Naive thymus-derived CD4-positive, alpha-beta T cell (primary cell): ENCODE results near the gene WASF3. TPM values are rescaled to one million over a fixed set of nuclear protein-coding genes. Genes with fewer than 3 reads are reported as not detected.

ENCODE experiments used
- ATAC-seq: fragments of 150-1000 bp; cut with Tn5 transposase; 2 replicates; pipeline ENCODE4 v1.10.0; 2021; ENCODE audit warnings: mild to moderate bottlenecking, moderate library complexity
- CTCF ChIA-PET: fragments of 350-600 bp; sonication (Branson Sonifier 250); formaldehyde crosslinking; loops from one replicate; lab custom pipeline; 2021; ENCODE audit warnings: antibody characterized with exemption; lab: Charles Lee
- POLR2A ChIA-PET: fragments of 350-600 bp; sonication (Branson Sonifier 250); formaldehyde crosslinking; loops from one replicate; lab custom pipeline; 2021; ENCODE audit warnings: antibody characterized with exemption, inconsistent platforms; lab: Charles Lee
- DNase-seq, 9 donors: peaks; one replicate each; pipeline versions ENCODE4 v3.0.0 to v3.0.0-alpha.2; 2020 to 2022; ENCODE audit warnings: mixed read lengths in 1 of 9
- H3K27ac ChIP-seq: one replicate; pipeline ENCODE4 v1.7.0; 2013; ENCODE audit warnings: mild to moderate bottlenecking, low read depth, low read length, moderate library complexity
- H3K27me3 ChIP-seq, 2 donors: one replicate each; pipeline ENCODE4 v1.7.0; 2013; ENCODE audit warnings: low read length in 2 of 2, mild to moderate bottlenecking in 2 of 2, moderate library complexity in 2 of 2; ENCODE audit not compliant: control insufficient read depth in 2 of 2, insufficient read depth in 2 of 2
- H3K36me3 ChIP-seq, 3 experiments: 1 replicate in 2 of 3; 2 replicates in 1 of 3; pipeline ENCODE4 v1.7.0; 2013; ENCODE audit warnings: low read length in 3 of 3, mild to moderate bottlenecking in 3 of 3, moderate library complexity in 1 of 3; ENCODE audit not compliant: insufficient read depth in 3 of 3, control insufficient read depth in 2 of 3
- H3K4me1 ChIP-seq, 2 donors: one replicate each; pipeline ENCODE4 v1.7.0; 2013; ENCODE audit warnings: low read length in 2 of 2, mild to moderate bottlenecking in 2 of 2, moderate library complexity in 1 of 2; ENCODE audit not compliant: control insufficient read depth in 2 of 2, insufficient read depth in 2 of 2
- H3K4me3 ChIP-seq: 2 replicates; pipeline ENCODE4 v1.7.0; 2013; ENCODE audit warnings: mild to moderate bottlenecking, low read length
- H3K9me3 ChIP-seq, 3 experiments: 1 replicate in 2 of 3; 2 replicates in 1 of 3; pipeline ENCODE4 v1.7.0; 2013; ENCODE audit warnings: low read length in 3 of 3; ENCODE audit not compliant: control insufficient read depth in 2 of 3
- H3K27ac Mint-ChIP-seq, 9 donors: one replicate each; pipeline ENCODE4 v1.8.0; 2020 to 2022; ENCODE audit warnings: mixed read lengths in 9 of 9, mild to moderate bottlenecking in 8 of 9, moderate library complexity in 5 of 9, inconsistent platforms in 2 of 9
- H3K27me3 Mint-ChIP-seq, 5 donors: one replicate each; pipeline ENCODE4 v1.8.0; 2021 to 2022; ENCODE audit warnings: mixed read lengths in 5 of 5, mild to moderate bottlenecking in 1 of 5
- H3K36me3 Mint-ChIP-seq, 5 donors: one replicate each; pipeline ENCODE4 v1.8.0; 2020 to 2022; ENCODE audit warnings: mixed read lengths in 5 of 5, mild to moderate bottlenecking in 3 of 5, inconsistent platforms in 1 of 5
- H3K4me1 Mint-ChIP-seq, 7 donors: one replicate each; pipeline ENCODE4 v1.8.0; 2020 to 2022; ENCODE audit warnings: mixed read lengths in 7 of 7, mild to moderate bottlenecking in 3 of 7, inconsistent platforms in 1 of 7
- H3K4me3 Mint-ChIP-seq, 10 donors: one replicate each; pipeline ENCODE4 v1.8.0; 2020 to 2022; ENCODE audit warnings: mild to moderate bottlenecking in 10 of 10, mixed read lengths in 10 of 10, moderate library complexity in 6 of 10, inconsistent platforms in 2 of 10
- H3K9me3 Mint-ChIP-seq, 11 donors: one replicate each; pipeline ENCODE4 v1.8.0; 2020 to 2022; ENCODE audit warnings: mixed read lengths in 11 of 11, mild to moderate bottlenecking in 4 of 11, inconsistent platforms in 1 of 11, moderate library complexity in 1 of 11
- intact Hi-C, 2 donors: fragments of 100-400 bp; cut with micrococcal nuclease; formaldehyde crosslinking; loops; one replicate each; pipeline ENCODE4 v1.15.1; 2023
- polyA plus RNA-seq, 2 donors: library from polyadenylated mRNA; unstranded; fragments of 300-500 nt; fragmentation: Illumina TruSeq; gene quantifications; one replicate each; pipeline ENCODE4 v1.2.3, GENCODE V29; 2021
- total RNA-seq, 6 experiments: library from RNA in 5 of 6; stranded (reverse) in 5 of 6; gene quantifications; 1 replicate in 5 of 6; 2 replicates in 1 of 6; pipeline ENCODE4 v1.2.3 and lab custom pipeline; 2021 to 2026

Gene WASF3, protein sequence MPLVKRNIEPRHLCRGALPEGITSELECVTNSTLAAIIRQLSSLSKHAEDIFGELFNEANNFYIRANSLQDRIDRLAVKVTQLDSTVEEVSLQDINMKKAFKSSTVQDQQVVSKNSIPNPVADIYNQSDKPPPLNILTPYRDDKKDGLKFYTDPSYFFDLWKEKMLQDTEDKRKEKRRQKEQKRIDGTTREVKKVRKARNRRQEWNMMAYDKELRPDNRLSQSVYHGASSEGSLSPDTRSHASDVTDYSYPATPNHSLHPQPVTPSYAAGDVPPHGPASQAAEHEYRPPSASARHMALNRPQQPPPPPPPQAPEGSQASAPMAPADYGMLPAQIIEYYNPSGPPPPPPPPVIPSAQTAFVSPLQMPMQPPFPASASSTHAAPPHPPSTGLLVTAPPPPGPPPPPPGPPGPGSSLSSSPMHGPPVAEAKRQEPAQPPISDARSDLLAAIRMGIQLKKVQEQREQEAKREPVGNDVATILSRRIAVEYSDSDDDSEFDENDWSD
- total RNA-seq (under 1 TPM in 2 of 5 experiments, not detected in 3; 0.08 to 0.20 TPM), polyA plus RNA-seq (not detected), total RNA-seq (lab: John Stamatoyannopoulos, UW) (not detected)

DNA sequence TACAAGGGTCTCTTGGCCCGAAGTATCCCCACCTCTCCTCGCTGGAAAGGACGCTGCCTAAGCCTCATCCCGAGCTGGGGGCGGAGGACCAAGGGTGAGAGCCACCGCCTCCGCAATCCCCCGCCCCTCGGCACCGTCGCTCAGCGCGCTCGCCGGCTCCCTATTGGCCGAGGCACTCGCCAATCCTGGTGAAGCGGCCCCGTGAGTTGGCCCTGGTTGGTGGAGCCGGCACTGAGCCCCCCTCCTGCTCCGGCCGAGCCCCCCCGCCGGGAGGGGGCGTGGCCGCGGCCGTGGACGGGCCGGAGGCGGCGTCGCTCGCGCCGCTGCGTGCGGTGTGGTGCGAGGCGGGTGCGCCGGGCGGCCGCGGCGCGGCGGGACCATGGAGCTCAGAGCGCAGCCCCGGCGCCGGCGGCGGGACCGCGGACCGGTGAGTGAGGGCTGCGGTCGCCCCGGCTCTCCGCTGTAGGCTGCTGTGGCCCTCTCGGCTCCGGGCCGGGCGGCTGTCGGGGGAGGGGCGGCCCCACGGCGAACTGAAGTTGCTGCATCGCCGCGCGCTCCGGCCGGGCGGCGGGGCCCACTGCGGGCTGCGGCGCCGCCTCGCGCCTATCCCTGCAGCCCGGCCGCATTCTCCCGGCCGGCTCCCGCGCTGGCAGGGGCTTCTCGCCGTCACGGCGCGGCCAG, at the start of gene WASF3:
TSS of gene WASF3 (plus strand) at position 291 of the 681 bp plus-strand sequence. CDS start 84,588 bp downstream, outside the sequence.
- intact Hi-C loops = no loop called here
- peak; percentile 80 for ATAC-seq

DNA sequence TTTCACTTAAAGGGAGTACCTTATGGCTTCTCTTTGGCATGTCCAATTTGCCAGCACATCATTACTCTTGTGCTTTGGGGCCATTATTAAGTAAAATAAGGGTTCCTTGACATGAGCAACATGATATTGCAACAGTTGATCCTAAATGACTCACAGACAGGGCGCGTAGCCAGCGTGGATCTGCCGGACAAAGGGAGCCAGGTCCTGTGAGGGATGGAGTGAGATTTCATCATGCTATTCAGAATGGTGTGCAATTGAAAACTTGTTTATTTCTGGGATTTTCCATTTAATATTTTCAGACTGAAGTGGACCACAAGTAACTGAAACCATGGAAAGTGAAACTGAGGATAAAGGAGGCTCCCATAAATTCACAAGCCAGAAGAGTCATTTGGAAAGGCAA, 48.6 kb upstream of the WASF3 start:
- POLR2A ChIA-PET = no interaction called here
- Mint-ChIP-seq H3K27ac (no peak overlapping the region), H3K36me3 (no peaks in the 10 kb centered on the region), H3K4me1 (no peaks in the 10 kb centered on the region), H3K27me3 (peaks cover 2 to 24% (median 19%) of the 10 kb centered on the region in 5 donors), H3K4me3 (no peak overlapping the region), H3K9me3 (peaks cover 0 to 23% (median 8%) of the 10 kb centered on the region in 11 donors)
- CTCF ChIA-PET = no interaction called here
- Histone ChIP-seq H3K9me3 (peaks cover 0 to 3% (median 0%) of the 10 kb centered on the region in 3 experiments), H3K36me3 (no peaks in the 10 kb centered on the region), H3K4me1 (no peaks in the 10 kb centered on the region), H3K4me3 (no peak overlapping the region), H3K27me3 (no peaks in the 10 kb centered on the region), H3K27ac (no peak overlapping the region)
- DNase-seq = no peak
- intact Hi-C loops = no loop called here
- ATAC-seq = no peak

More for the DNA sequence above, at the start of gene WASF3:
- no peak within 1 kb of the TSS for H3K4me3 ChIP-seq
- no peak within 1 kb of the TSS for H3K27ac Mint-ChIP-seq
- H3K4me3 Mint-ChIP-seq = peak within 1 kb of the TSS; percentile 47 to 76 (median 70)
- H3K4me1 Mint-ChIP-seq = peaks cover 3 to 18% (median 15%) of the 10 kb centered on the region in 7 donors
- H3K4me1 ChIP-seq = no peaks in the 10 kb centered on the region
- ChIA-PET CTCF (no interaction called here), POLR2A (no interaction called here)
- DNase-seq = peak in 3 of 9 donors; percentile 3 to 52 (median 9)
- H3K9me3 ChIP-seq = no peaks in the 10 kb centered on the region
- H3K27me3 ChIP-seq = peaks cover 0 to 6% of the 10 kb centered on the region in 2 donors
- no peaks in the 10 kb centered on the region for H3K36me3 ChIP-seq
- no peaks in the 10 kb centered on the region for H3K36me3 Mint-ChIP-seq
- H3K9me3 Mint-ChIP-seq = peaks cover 0 to 7% (median 0%) of the 10 kb centered on the region in 11 donors
- no peak within 1 kb of the TSS for H3K27ac ChIP-seq
- H3K27me3 Mint-ChIP-seq = peaks cover 41 to 45% (median 42%) of the 10 kb centered on the region in 5 donors

DNA sequence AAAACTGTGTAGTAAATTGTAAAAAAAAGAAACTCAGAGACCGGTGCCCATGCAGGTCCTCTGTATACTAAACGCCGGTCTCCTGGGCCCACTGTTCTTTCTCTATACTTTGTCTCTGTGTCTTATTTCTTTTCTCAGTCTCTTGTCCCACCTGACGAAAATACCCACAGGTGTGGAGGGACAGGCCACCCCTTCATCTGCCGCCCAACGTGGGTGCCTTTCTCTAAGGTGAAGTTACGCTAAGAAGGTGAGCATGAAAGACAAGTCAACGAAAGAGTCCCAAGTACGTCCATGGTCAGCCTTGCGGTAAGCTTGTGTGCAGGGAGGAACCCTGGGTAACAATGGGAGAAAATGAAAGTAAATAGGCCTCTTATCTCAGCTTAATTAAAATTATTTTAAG, 48.0 kb upstream of the WASF3 start:
- Histone ChIP-seq H3K9me3 (peaks cover 0 to 3% (median 0%) of the 10 kb centered on the region in 3 experiments), H3K4me3 (no peak overlapping the region), H3K36me3 (no peaks in the 10 kb centered on the region), H3K4me1 (no peaks in the 10 kb centered on the region), H3K27me3 (no peaks in the 10 kb centered on the region), H3K27ac (no peak overlapping the region)
- no peaks in the 10 kb centered on the region for H3K4me1 Mint-ChIP-seq
- intact Hi-C loops = no loop called here
- no peak for DNase-seq
- H3K27ac Mint-ChIP-seq = no peak overlapping the region
- peaks cover 2 to 24% (median 20%) of the 10 kb centered on the region in 5 donors for H3K27me3 Mint-ChIP-seq
- peaks cover 0 to 23% (median 8%) of the 10 kb centered on the region in 11 donors for H3K9me3 Mint-ChIP-seq
- H3K4me3 Mint-ChIP-seq = no peak overlapping the region
- H3K36me3 Mint-ChIP-seq = no peaks in the 10 kb centered on the region
- CTCF ChIA-PET = no interaction called here
- ATAC-seq = no peak
- POLR2A ChIA-PET = interaction anchor here (0.6 kb wide), 1 partner anchor 135 kb away, joined by 3 read pairs; no protein-coding TSS in a partner anchor

DNA sequence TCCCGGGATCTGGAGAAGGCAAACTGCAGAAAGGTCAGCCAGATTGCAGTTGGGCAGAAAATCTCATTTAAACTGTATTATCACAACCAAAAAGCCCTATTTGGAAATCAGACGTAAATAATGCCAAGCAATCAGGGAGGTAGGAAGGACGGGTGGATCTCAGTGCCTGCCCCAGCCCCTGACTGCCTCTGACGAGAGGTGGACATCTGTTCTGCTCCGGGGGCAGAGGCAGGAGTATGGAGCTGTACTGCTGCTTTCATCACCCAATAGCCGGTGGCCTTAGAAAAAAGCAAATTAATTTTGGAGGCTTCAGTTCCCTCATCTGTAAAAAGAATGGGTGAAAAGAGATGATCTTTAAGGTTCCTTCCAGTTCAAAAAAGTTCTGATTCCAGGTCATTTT, 43.6 kb upstream of the WASF3 start:
- H3K27ac Mint-ChIP-seq = no peak overlapping the region
- DNase-seq (no peak), ATAC-seq (no peak)
- H3K4me3 Mint-ChIP-seq = no peak overlapping the region
- ChIA-PET CTCF (no interaction called here), POLR2A (no interaction called here)
- Histone ChIP-seq H3K27me3 (no peaks in the 10 kb centered on the region), H3K4me1 (no peaks in the 10 kb centered on the region), H3K4me3 (no peak overlapping the region), H3K9me3 (peaks cover 0 to under 1% (median 0%) of the 10 kb centered on the region in 3 experiments), H3K27ac (no peak overlapping the region), H3K36me3 (no peaks in the 10 kb centered on the region)
- intact Hi-C loops = no loop called here
- H3K9me3 Mint-ChIP-seq = peaks cover 0 to 18% (median 6%) of the 10 kb centered on the region in 11 donors
- H3K27me3 Mint-ChIP-seq = peaks cover 8 to 41% (median 33%) of the 10 kb centered on the region in 5 donors
- no peaks in the 10 kb centered on the region for H3K4me1 Mint-ChIP-seq
- no peaks in the 10 kb centered on the region for H3K36me3 Mint-ChIP-seq

DNA sequence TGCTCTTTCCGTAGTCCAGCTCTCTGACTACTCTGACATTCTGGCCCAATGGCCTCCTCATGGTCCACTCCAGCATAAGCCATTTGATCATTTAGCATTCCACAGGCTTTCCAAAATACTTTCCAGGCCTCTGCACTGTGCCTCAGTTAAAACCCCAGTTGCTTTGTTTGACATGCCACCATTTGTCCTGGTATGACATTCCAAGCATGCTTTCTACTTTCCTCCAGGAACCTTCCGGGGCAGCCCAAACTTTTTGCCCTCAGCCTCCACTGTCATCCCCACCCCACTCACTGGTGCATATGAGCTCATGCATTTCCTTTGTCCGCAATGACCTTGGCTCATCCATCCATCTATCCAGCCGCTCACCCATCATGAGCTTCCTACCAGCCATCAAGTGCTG, 41.8 kb upstream of the WASF3 start:
- Histone ChIP-seq H3K36me3 (no peaks in the 10 kb centered on the region), H3K4me1 (no peaks in the 10 kb centered on the region), H3K27me3 (no peaks in the 10 kb centered on the region), H3K4me3 (no peak overlapping the region), H3K27ac (no peak overlapping the region), H3K9me3 (no peaks in the 10 kb centered on the region)
- ChIA-PET POLR2A (no interaction called here), CTCF (no interaction called here)
- DNase-seq (no peak), ATAC-seq (no peak)
- no peak overlapping the region for H3K27ac Mint-ChIP-seq
- no peaks in the 10 kb centered on the region for H3K4me1 Mint-ChIP-seq
- intact Hi-C loops = no loop called here
- H3K4me3 Mint-ChIP-seq = no peak overlapping the region
- no peaks in the 10 kb centered on the region for H3K36me3 Mint-ChIP-seq
- H3K27me3 Mint-ChIP-seq = peaks cover 10 to 45% (median 29%) of the 10 kb centered on the region in 5 donors
- peaks cover 0 to 5% (median 1%) of the 10 kb centered on the region in 11 donors for H3K9me3 Mint-ChIP-seq

DNA sequence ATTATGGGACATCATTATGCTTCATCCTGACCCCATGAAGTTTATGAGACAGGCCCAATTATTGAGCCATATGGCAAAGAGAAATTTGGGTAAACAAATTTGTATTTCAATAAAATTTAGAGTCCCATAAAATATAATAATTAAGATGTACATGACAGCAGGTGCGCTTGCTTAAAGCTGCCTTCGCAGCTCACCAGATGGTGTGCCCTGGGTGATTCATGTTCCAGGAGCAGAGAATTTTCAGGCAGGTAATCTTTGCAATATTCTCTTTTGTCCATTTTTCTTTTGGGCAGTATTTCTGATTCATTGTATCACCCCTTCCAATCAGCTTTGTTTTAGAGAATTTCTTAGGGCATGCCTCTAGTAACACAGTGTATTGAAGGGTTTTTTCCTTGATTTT, 39.5 kb upstream of the WASF3 start:
- Mint-ChIP-seq H3K4me1 (no peaks in the 10 kb centered on the region), H3K27ac (no peak overlapping the region), H3K36me3 (no peaks in the 10 kb centered on the region), H3K9me3 (peaks cover 0 to 2% (median 0%) of the 10 kb centered on the region in 11 donors), H3K4me3 (no peak overlapping the region), H3K27me3 (peaks cover 10 to 39% (median 21%) of the 10 kb centered on the region in 5 donors)
- no peaks in the 10 kb centered on the region for H3K27me3 ChIP-seq
- H3K9me3 ChIP-seq = no peaks in the 10 kb centered on the region
- H3K36me3 ChIP-seq = no peaks in the 10 kb centered on the region
- no peak overlapping the region for H3K4me3 ChIP-seq
- H3K27ac ChIP-seq = no peak overlapping the region
- intact Hi-C loops = no loop called here
- CTCF ChIA-PET = interaction anchor here (0.5 to 0.6 kb wide), 2 partner anchors 12 to 38 kb away, joined by 3 to 6 read pairs; no protein-coding TSS in a partner anchor
- H3K4me1 ChIP-seq = no peaks in the 10 kb centered on the region
- ATAC-seq (no peak), DNase-seq (no peak)
- POLR2A ChIA-PET = no interaction called here
